DND-41 (cell line): ENCODE measurements around the gene AK8.

Source experiments
- ATAC-seq: fragments of 200-7000 bp; cut with Tn5 transposase; 3 replicates; pipeline ENCODE4 v1.9.1; 2021; ENCODE audit warnings: low read depth; ENCODE audit not compliant: insufficient read depth
- DNase-seq: peaks from one replicate; pipeline ENCODE4 v3.0.0-alpha.2; 2020
- H2AFZ ChIP-seq: 2 replicates; pipeline ENCODE4 v1.6.0; 2012; ENCODE audit warnings: low read depth, low read length
- H3K27ac ChIP-seq: 2 replicates; pipeline ENCODE4 v1.5.1; 2012; ENCODE audit warnings: low read length, inconsistent platforms
- H3K27me3 ChIP-seq: fragments of 200-600 bp; sonication (generic); 2 replicates; pipeline ENCODE4 v1.6.0; 2012; ENCODE audit warnings: low read length, mild to moderate bottlenecking, inconsistent platforms; ENCODE audit not compliant: insufficient read depth, poor library complexity
- H3K36me3 ChIP-seq: 2 replicates; pipeline ENCODE4 v1.5.1; 2012; ENCODE audit warnings: low read length, inconsistent platforms; ENCODE audit not compliant: insufficient read depth
- H3K4me1 ChIP-seq: 2 replicates; pipeline ENCODE4 v1.5.1; 2012; ENCODE audit warnings: mild to moderate bottlenecking, low read length; ENCODE audit not compliant: insufficient read depth
- H3K4me2 ChIP-seq: 2 replicates; pipeline ENCODE4 v1.6.0; 2012; ENCODE audit warnings: mild to moderate bottlenecking, moderate library complexity, low read length, inconsistent platforms; ENCODE audit not compliant: insufficient read depth
- H3K4me3 ChIP-seq, 2 experiments: fragments of 200-600 bp in 1 of 2; shearing (Covaris generic) in 1 of 2; 2 replicates each; pipeline ENCODE4 v1.5.1; 2012 to 2016; ENCODE audit warnings: inconsistent platforms in 2 of 2, low read length in 2 of 2, mild to moderate bottlenecking in 2 of 2, low read depth in 1 of 2, moderate library complexity in 1 of 2
- H3K79me2 ChIP-seq: 2 replicates; pipeline ENCODE4 v1.6.0; 2012; ENCODE audit warnings: low read length, inconsistent platforms; ENCODE audit not compliant: insufficient read depth
- H3K9ac ChIP-seq: 2 replicates; pipeline ENCODE4 v1.6.0; 2012; ENCODE audit warnings: low read depth, mild to moderate bottlenecking, inconsistent platforms, low read length, moderate library complexity
- H3K9me3 ChIP-seq: 2 replicates; pipeline ENCODE4 v1.5.1; 2012; ENCODE audit warnings: low read length, moderate library complexity, mild to moderate bottlenecking, inconsistent platforms; ENCODE audit not compliant: insufficient read depth, severe bottlenecking
- H4K20me1 ChIP-seq: 2 replicates; pipeline ENCODE4 v1.6.0; 2012; ENCODE audit warnings: low read length; ENCODE audit not compliant: insufficient read depth
- CTCF ChIP-seq: IDR thresholded peaks from 2 replicates; pipeline ENCODE4 v1.5.1; 2012; ENCODE audit warnings: borderline replicate concordance, low read length, moderate library complexity, mild to moderate bottlenecking; ENCODE audit not compliant: poor library complexity, severe bottlenecking; ENCODE audit errors: extremely low read depth
- EZH2 ChIP-seq: IDR thresholded peaks from 3 replicates; pipeline ENCODE4 v1.6.1; 2012; ENCODE audit warnings: borderline replicate concordance, low read depth, mild to moderate bottlenecking, moderate library complexity, low read length, inconsistent platforms; ENCODE audit not compliant: severe bottlenecking

AK8 gene

DNA sequence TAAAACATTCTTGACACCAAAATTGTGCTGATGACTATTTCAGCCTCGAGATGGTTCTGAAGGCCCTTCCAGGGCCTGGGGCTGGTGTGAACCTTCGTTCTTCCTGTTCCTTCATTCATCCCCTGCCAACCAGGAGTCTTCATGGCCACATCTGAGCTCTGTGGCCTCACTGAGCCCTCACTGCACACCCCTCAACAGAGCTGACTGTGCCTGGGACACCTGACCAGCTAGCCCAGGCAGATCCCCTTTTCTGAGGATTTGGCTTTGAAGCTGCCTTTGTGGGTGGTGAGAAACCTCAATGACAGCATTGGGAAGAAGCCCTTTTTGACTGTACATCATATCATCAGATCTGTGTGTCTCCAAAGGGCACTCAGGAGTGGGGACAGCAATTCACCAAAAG lies 13.8 kb downstream of the AK8 start:
- no peak overlapping the region for H3K27ac ChIP-seq
- no peaks in the 10 kb centered on the region for H3K36me3 ChIP-seq
- peak; percentile 43 for ATAC-seq
- DNase-seq, result peak; percentile 51
- no peak overlapping the region for H3K9ac ChIP-seq
- no peak overlapping the region for H3K4me2 ChIP-seq
- H3K4me3 ChIP-seq, result no peak overlapping the region
- H2AFZ ChIP-seq, result no peak overlapping the region
- no peaks in the 10 kb centered on the region for H4K20me1 ChIP-seq
- no peaks in the 10 kb centered on the region for H3K9me3 ChIP-seq
- H3K79me2 ChIP-seq, result no peaks in the 10 kb centered on the region
- peaks cover 15% of the 10 kb centered on the region for H3K4me1 ChIP-seq
- H3K27me3 ChIP-seq, result no peaks in the 10 kb centered on the region
- TF ChIP-seq CTCF (no peak), EZH2 (no peak)

- Histone ChIP-seq H3K36me3 (no peaks in the 10 kb centered on the region), H2AFZ (no peak overlapping the region), H3K4me1 (peaks cover 15% of the 10 kb centered on the region), H3K9ac (no peak overlapping the region), H3K27ac (no peak overlapping the region), H3K4me3 (no peak overlapping the region), H3K27me3 (no peaks in the 10 kb centered on the region), H3K4me2 (no peak overlapping the region), H3K79me2 (no peaks in the 10 kb centered on the region), H4K20me1 (no peaks in the 10 kb centered on the region), H3K9me3 (no peaks in the 10 kb centered on the region)
- no peak for DNase-seq
- TF ChIP-seq CTCF (no peak), EZH2 (no peak)
- ATAC-seq, result no peak
Observed at GRCh38 chr9:132863096-132863495, 15.0 kb downstream of the AK8 start.

- Histone ChIP-seq H3K79me2 (no peaks in the 10 kb centered on the region), H3K27me3 (no peaks in the 10 kb centered on the region), H3K9me3 (no peaks in the 10 kb centered on the region), H3K4me2 (no peak overlapping the region), H3K4me3 (no peak overlapping the region), H2AFZ (no peak overlapping the region), H3K9ac (no peak overlapping the region), H3K4me1 (peaks cover 15% of the 10 kb centered on the region), H4K20me1 (no peaks in the 10 kb centered on the region), H3K27ac (no peak overlapping the region), H3K36me3 (no peaks in the 10 kb centered on the region)
- ATAC-seq (peak; percentile 99), DNase-seq (peak; percentile 93)
- no peak for TF ChIP-seq EZH2
- no peak for TF ChIP-seq CTCF
Observed at GRCh38 chr9:132862533-132862932, 15.6 kb downstream of the AK8 start.

DNA sequence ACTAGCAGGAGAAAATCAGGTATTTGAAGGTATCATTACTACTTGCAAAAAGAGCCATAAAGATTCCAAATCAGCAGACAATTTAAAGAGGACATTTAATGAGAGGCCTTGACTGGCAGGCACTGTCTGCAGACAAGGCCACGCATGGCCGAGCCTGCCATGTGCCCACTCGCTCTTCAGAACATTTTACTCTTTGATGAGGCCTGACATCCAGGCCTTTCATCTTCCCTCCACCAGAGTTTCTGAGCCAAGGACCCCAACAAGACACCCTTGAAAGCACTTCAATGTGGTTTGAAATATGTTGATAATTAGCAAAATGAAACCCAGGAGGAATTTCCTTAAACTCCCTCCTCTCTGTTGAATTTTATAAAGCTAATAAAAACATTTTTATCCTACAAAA lies 16.4 kb downstream of the AK8 start:
- H2AFZ ChIP-seq, result no peak overlapping the region

More for the DNA sequence above, 16.4 kb downstream of the AK8 start:
- H3K4me2 ChIP-seq, result no peak overlapping the region
- no peaks in the 10 kb centered on the region for H3K9me3 ChIP-seq
- H3K4me1 ChIP-seq, result peaks cover 15% of the 10 kb centered on the region
- H3K36me3 ChIP-seq, result no peaks in the 10 kb centered on the region
- no peaks in the 10 kb centered on the region for H3K27me3 ChIP-seq
- TF ChIP-seq EZH2 (no peak), CTCF (no peak)
- no peaks in the 10 kb centered on the region for H3K79me2 ChIP-seq
- no peak overlapping the region for H3K4me3 ChIP-seq
- no peak overlapping the region for H3K27ac ChIP-seq
- no peaks in the 10 kb centered on the region for H4K20me1 ChIP-seq
- no peak for DNase-seq
- ATAC-seq, result no peak
- no peak overlapping the region for H3K9ac ChIP-seq
